Measurements from ENCODE around the gene HSD17B12. TPM values are rescaled to one million over a fixed set of nuclear protein-coding genes. Genes with fewer than 3 reads are reported as not detected.

The HSD17B12 gene
- polyA plus RNA-seq, 3 donors, result 13.3 to 35.5 (median 30.4) TPM

- no peak for TF ChIP-seq CTCF (IDR thresholded peaks at IDR 0.05)
- peaks cover 9 to 18% of the 10 kb centered on the region in 2 donors for H3K4me1 ChIP-seq (ENCODE audit: control insufficient read depth in 1 of 2, insufficient read depth in 2 of 2, low read length in 2 of 2)
- H4K20me1 ChIP-seq (ENCODE audit: insufficient read depth, low read length), result no peaks in the 10 kb centered on the region
- intact Hi-C loops (cut with micrococcal nuclease), result no loop called here
- H3K9ac ChIP-seq (ENCODE audit: insufficient read depth, low read length, poor library complexity, severe bottlenecking), result no peak overlapping the region
- H3K9me3 Mint-ChIP-seq, result peaks cover 0 to 2% (median 0%) of the 10 kb centered on the region in 7 donors
- peak overlapping the region in 4 of 7 donors; percentile 18 to 76 (median 37) for H3K27ac Mint-ChIP-seq
- peak overlapping the region in 1 of 2 donors; percentile 39 for H3K4me3 Mint-ChIP-seq
- no peaks in the 10 kb centered on the region for H3K27me3 Mint-ChIP-seq (ENCODE audit: low read depth in 3 of 3)
- peak overlapping the region in 1 of 2 donors; percentile 68 for H3K27ac ChIP-seq (ENCODE audit: low read depth in 1 of 2, low read length in 2 of 2)
- peak; percentile 49 to 71 (median 64) for DNase-seq
- H2AFZ ChIP-seq (ENCODE audit: insufficient read depth, low read depth, low read length, poor library complexity, severe bottlenecking), result no peak overlapping the region
- H3K27me3 ChIP-seq (ENCODE audit: control insufficient read depth in 2 of 2, insufficient read depth in 2 of 2, low read length in 2 of 2), result no peaks in the 10 kb centered on the region
- peaks cover 24 to 25% of the 10 kb centered on the region in 2 donors for H3K36me3 Mint-ChIP-seq
- peak overlapping the region; percentile 56 for H3K4me2 ChIP-seq (replicated peaks; ENCODE audit: extremely low read depth, low read length, poor library complexity, severe bottlenecking)
- H3K4me3 ChIP-seq (replicated peaks in 1 of 3; ENCODE audit: low read depth in 2 of 3, low read length in 3 of 3), result peak overlapping the region in 1 of 3 experiments; percentile 20
- peaks cover 15% of the 10 kb centered on the region for H3K4me1 Mint-ChIP-seq
- WGBS (ENCODE audit: insufficient coverage), result 10% methylated on average over 2 of the region's 4 CpGs
- H3K79me2 ChIP-seq (ENCODE audit: insufficient read depth, low read length), result no peaks in the 10 kb centered on the region
- H3K36me3 ChIP-seq (replicated peaks in 1 of 2; ENCODE audit: control insufficient read depth in 1 of 2, insufficient read depth in 2 of 2, low read length in 2 of 2), result peaks cover under 1 to 35% of the 10 kb centered on the region in 2 donors
- no peaks in the 10 kb centered on the region for H3K9me3 ChIP-seq (replicated peaks in 1 of 2; ENCODE audit: control insufficient read depth in 1 of 2, insufficient read depth in 1 of 2, low read length in 2 of 2)
Measured at GRCh38 chr11:43758927-43759326, 78.4 kb downstream of the HSD17B12 start.

DNA sequence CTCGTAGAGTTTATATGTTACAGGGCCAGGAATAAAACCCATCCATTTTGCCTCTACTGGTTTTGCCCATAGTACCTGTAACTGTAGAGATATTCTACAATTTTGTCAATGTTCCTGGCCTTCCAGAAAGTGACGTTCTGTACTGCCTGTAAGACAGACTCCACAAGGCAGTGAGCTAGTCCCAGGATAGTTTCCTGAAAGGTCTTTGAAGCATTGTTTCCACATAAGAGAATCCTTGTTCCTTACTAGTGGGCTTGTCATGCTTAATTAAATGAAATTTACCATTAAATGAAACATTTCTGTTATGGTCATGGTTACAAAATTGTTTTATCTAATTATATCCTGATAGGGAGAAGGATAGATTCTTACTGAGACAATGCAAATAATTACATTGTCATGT lies 80.4 kb downstream of the HSD17B12 start:
- no peak overlapping the region for H3K27ac ChIP-seq (ENCODE audit: low read depth in 1 of 2, low read length in 2 of 2)
- Mint-ChIP-seq H3K9me3 (peaks cover 6 to 17% (median 12%) of the 10 kb centered on the region in 7 donors), H3K27me3 (ENCODE audit: low read depth in 3 of 3) (no peaks in the 10 kb centered on the region), H3K4me3 (no peak overlapping the region), H3K36me3 (peaks cover 13 to 16% of the 10 kb centered on the region in 2 donors), H3K4me1 (peaks cover 15% of the 10 kb centered on the region), H3K27ac (no peak overlapping the region)
- H3K27me3 ChIP-seq (ENCODE audit: control insufficient read depth in 2 of 2, insufficient read depth in 2 of 2, low read length in 2 of 2), result no peaks in the 10 kb centered on the region
- WGBS (ENCODE audit: insufficient coverage), result 100% methylated on average over 1 of the region's 2 CpGs
- H3K4me3 ChIP-seq (replicated peaks in 1 of 3; ENCODE audit: low read depth in 2 of 3, low read length in 3 of 3), result no peak overlapping the region
- intact Hi-C loops (cut with micrococcal nuclease), result no loop called here
- no peak for DNase-seq
- H4K20me1 ChIP-seq (ENCODE audit: insufficient read depth, low read length), result no peaks in the 10 kb centered on the region
- H2AFZ ChIP-seq (ENCODE audit: insufficient read depth, low read depth, low read length, poor library complexity, severe bottlenecking), result no peak overlapping the region
- no peak for TF ChIP-seq CTCF (IDR thresholded peaks at IDR 0.05)
- no peak overlapping the region for H3K4me2 ChIP-seq (replicated peaks; ENCODE audit: extremely low read depth, low read length, poor library complexity, severe bottlenecking)
- peaks cover 9 to 18% of the 10 kb centered on the region in 2 donors for H3K4me1 ChIP-seq (ENCODE audit: control insufficient read depth in 1 of 2, insufficient read depth in 2 of 2, low read length in 2 of 2)
- peaks cover 0 to 16% of the 10 kb centered on the region in 2 donors for H3K36me3 ChIP-seq (replicated peaks in 1 of 2; ENCODE audit: control insufficient read depth in 1 of 2, insufficient read depth in 2 of 2, low read length in 2 of 2)
- no peak overlapping the region for H3K9ac ChIP-seq (ENCODE audit: insufficient read depth, low read length, poor library complexity, severe bottlenecking)
- peaks cover 4 to 13% of the 10 kb centered on the region in 2 donors for H3K9me3 ChIP-seq (replicated peaks in 1 of 2; ENCODE audit: control insufficient read depth in 1 of 2, insufficient read depth in 1 of 2, low read length in 2 of 2)
- no peaks in the 10 kb centered on the region for H3K79me2 ChIP-seq (ENCODE audit: insufficient read depth, low read length)
